GM12875 (cell line): ENCODE data around the gene SORCS1.
A peak's percentile ranks its signal among the peaks of the same experiment; 100 is the strongest.

Source experiments
- H3K4me3 ChIP-seq: one replicate; pipeline ENCODE4 v1.5.1; 2011; ENCODE audit warnings: low read depth, low read length, control low read depth
- TF ChIP-seq, protein P1 (sequence below): IDR thresholded peaks from 2 replicates; pipeline ENCODE4 v1.5.1; 2011; ENCODE audit warnings: low read depth, mild to moderate bottlenecking, control low read depth, inconsistent platforms, low read length, moderate library complexity, borderline replicate concordance; ENCODE audit not compliant: insufficient read depth

The SORCS1 gene

DNA sequence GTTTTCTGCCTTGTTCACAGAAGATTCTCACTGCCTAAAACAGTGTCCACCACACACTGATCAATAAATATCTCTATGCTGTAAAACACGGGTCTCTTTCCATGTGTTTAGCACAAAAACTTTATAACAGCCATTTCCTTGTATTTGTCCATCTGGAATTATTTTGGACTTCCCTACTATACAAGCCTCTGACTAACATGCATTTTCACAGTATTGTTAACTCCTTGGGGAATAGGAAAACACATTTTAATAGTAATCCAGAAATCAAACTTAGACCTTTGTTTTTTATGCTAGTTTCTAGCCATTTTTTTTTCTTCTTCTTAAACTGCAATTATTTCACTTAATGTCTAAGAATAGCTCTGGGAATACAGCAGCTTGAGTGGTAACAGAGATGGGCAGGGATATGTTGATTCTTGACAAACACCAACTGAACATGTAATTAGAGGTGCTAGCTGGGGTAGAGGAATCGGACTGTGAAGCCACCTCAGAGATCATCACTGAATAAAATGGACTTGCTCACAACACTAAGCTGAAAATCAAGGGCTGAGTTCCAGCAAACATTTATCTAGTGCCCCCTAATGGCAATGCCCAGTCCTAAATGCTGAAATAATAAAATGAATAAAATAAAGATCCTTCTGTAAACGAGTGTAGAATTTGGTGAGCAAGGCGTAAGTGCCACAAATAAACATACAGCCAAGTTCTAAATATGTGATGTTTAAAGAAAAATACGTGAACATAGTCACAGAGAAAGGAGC is 593.1 kb downstream of the SORCS1 start:
- TF ChIP-seq, protein P1, sequence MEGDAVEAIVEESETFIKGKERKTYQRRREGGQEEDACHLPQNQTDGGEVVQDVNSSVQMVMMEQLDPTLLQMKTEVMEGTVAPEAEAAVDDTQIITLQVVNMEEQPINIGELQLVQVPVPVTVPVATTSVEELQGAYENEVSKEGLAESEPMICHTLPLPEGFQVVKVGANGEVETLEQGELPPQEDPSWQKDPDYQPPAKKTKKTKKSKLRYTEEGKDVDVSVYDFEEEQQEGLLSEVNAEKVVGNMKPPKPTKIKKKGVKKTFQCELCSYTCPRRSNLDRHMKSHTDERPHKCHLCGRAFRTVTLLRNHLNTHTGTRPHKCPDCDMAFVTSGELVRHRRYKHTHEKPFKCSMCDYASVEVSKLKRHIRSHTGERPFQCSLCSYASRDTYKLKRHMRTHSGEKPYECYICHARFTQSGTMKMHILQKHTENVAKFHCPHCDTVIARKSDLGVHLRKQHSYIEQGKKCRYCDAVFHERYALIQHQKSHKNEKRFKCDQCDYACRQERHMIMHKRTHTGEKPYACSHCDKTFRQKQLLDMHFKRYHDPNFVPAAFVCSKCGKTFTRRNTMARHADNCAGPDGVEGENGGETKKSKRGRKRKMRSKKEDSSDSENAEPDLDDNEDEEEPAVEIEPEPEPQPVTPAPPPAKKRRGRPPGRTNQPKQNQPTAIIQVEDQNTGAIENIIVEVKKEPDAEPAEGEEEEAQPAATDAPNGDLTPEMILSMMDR = peak; percentile 36; the same call in 1 of the 2 replicates

DNA sequence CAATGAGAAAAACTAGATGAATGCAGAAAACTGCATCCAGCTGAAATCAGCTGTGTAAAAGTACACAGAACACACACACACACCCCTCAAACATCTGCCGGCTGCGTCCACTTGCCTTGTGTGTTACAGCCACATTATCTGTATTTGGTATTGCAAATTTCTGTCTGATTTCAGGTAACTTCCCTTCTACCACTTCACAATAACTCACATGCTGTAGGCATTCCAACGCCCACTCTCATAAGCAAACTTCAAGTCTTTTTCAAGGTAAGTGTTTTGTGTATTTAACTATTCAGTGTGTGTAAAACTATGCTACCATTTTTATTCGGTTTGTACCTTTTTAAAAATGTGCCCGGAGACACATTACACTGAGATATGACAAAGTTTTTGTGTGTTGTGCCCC is 594.2 kb downstream of the SORCS1 start:
- TF ChIP-seq, protein P1 = no peak

More for the DNA sequence above, 593.1 kb downstream of the SORCS1 start:
- H3K4me3 ChIP-seq = no peak overlapping the region

DNA sequence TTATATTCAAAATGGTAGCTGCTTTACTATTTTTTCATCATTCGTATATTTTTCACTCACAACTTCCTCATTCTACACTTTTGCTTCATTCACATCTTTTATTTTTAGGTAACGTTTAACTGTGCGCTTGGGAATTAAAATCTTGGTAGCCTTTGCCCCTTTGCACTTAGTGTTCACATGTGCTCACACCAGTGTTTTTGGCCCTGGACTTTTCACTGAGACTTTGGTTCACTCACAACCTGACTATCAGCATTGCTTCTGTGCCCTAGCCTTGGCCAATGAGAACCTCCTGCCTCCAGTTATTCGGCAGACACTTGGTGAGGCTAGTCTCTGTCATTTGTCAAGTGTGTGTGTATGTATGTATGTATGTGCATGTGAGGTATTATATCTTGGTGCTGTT is 596.9 kb downstream of the SORCS1 start:
- no peak overlapping the region for H3K4me3 ChIP-seq
- TF ChIP-seq, protein P1 = no peak

More for the DNA sequence above, 594.2 kb downstream of the SORCS1 start:
- no peak overlapping the region for H3K4me3 ChIP-seq

DNA sequence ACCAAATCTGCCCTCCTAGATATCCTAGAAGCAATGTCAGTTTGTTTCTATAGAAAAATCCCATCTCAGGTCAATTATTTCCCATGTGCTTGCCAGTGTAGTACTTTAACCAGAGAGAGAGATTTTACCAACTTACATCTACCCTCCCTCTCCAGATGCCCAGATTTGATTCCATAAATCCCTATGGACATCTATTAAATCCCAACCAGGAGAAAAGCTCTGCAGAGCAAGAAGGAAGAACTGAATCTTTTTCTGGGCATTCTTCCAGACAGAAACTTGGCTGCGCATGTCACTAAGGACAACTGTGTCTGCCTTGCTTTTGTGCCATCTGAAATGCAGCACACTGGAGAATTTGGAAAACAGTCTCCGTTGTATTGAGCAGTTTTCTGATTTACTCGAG is 597.6 kb downstream of the SORCS1 start:
- TF ChIP-seq, protein P1 = no peak

DNA sequence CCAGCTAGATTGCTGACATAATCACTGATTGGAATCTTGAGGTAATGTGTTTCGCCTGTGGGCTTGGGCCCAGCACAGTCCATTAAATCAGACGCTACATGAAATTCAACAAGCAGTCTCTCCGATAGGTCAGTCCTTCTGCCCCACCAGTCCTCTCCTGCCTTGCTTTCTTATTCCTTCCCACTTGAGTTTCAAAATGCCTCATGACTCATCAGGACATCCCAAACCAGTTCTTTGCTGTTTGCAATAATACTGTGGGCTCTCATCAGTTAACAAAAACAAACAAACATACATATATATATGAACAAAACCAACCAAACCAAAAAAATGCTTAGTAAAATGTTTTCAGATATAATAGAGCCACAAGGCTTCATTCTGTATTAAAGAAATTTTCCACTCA is 599.0 kb downstream of the SORCS1 start:
- TF ChIP-seq, protein P1 = no peak
- H3K4me3 ChIP-seq = no peak overlapping the region

More for the DNA sequence above, 597.6 kb downstream of the SORCS1 start:
- no peak overlapping the region for H3K4me3 ChIP-seq

DNA sequence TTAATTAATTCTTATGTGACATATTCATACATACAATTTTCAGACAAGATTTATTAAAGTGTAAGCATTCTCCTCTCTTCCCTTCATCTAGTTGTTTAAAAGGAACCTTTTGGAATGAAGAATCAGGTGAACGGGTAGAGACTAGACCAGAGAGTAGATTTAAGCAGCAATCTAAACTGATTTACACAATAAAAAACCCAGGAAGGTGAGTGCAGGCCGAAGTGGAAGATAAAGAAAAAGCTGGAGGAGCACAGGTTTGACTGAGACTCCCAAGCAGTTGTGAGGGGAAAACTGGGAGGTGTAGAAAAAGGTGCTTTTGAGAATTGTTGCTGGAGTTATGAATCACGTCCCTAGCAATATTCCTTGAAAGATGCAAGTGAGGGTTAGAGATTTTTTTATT is 601.1 kb downstream of the SORCS1 start:
- H3K4me3 ChIP-seq = no peak overlapping the region
- TF ChIP-seq, protein P1 = no peak
